NCI-H146 treated with DMSO at 0.1 percent for 48 hours (cell line): Measurements from ENCODE around the gene DOCK7.

Experiments
- DNase-seq: peaks from one replicate; lab custom pipeline; 2025; ENCODE audit not compliant: unreplicated experiment; lab: John Stamatoyannopoulos, UW

DOCK7 gene

GRCh38 chr1:62424411-62424810 lies 263.8 kb downstream of the DOCK7 start:
- DNase-seq, result no peak

GRCh38 chr1:62423580-62424242 lies 264.5 kb downstream of the DOCK7 start:
- DNase-seq, result no peak

GRCh38 chr1:62420214-62420613 lies 268.0 kb downstream of the DOCK7 start:
- DNase-seq, result no peak

GRCh38 chr1:62417351-62417999 lies 270.7 kb downstream of the DOCK7 start:
- DNase-seq, result no peak

GRCh38 chr1:62415687-62416086 lies 272.5 kb downstream of the DOCK7 start:
- DNase-seq, result no peak

GRCh38 chr1:62407398-62408009 lies 280.7 kb downstream of the DOCK7 start:
- DNase-seq, result peak; percentile 55

GRCh38 chr1:62406576-62406975 lies 281.6 kb downstream of the DOCK7 start:
- DNase-seq, result peak; percentile 8

GRCh38 chr1:62405247-62405646 lies 282.9 kb downstream of the DOCK7 start:
- DNase-seq, result no peak
